GM10266 (cell line): ENCODE measurements around the gene MCM3.

Experiments used
- DNase-seq: peaks from one replicate; pipeline ENCODE4 v3.0.0; 2012; ENCODE audit errors: extremely low spot score
- CTCF ChIP-seq: IDR thresholded peaks from 2 replicates; pipeline ENCODE4 v1.5.1; 2012; ENCODE audit warnings: mild to moderate bottlenecking, low read depth; ENCODE audit not compliant: control insufficient read depth, insufficient read depth; ENCODE audit errors: missing control alignments

The MCM3 gene

GRCh38 chr6:52288841-52289240 is 4.3 kb upstream of the MCM3 start:
- DNase-seq = no peak
- no peak for TF ChIP-seq CTCF

GRCh38 chr6:52288216-52288615 is 3.7 kb upstream of the MCM3 start:
- DNase-seq = no peak
- TF ChIP-seq CTCF = no peak

GRCh38 chr6:52286798-52287432 is 2.4 kb upstream of the MCM3 start:
- TF ChIP-seq CTCF = peak; percentile 68
- DNase-seq = peak; percentile 41

- no peak for TF ChIP-seq CTCF
- no peak for DNase-seq
These were observed 881 bp upstream of the MCM3 start for GRCh38 chr6:52285177-52286068.

GRCh38 chr6:52284131-52284459 is 447 bp downstream of the MCM3 start:
- no peak for TF ChIP-seq CTCF
- no peak for DNase-seq

- DNase-seq = no peak
- no peak for TF ChIP-seq CTCF
These were observed 1.4 kb downstream of the MCM3 start for GRCh38 chr6:52283111-52283510.

GRCh38 chr6:52276130-52276529 is 8.4 kb downstream of the MCM3 start:
- no peak for DNase-seq
- no peak for TF ChIP-seq CTCF
